HEK293 (cell line): Measurements from ENCODE around the gene PLIN5.

Experiments used
- ZNF274 ChIP-seq, 2 experiments: fragments of 200-500 bp in 1 of 2; fragments of 450-650 bp in 1 of 2; sonication (Bioruptor generic) in 1 of 2; formaldehyde crosslinking in 1 of 2; IDR thresholded peaks; 2 replicates each; pipeline versions ENCODE4 v1.5.1 to v1.6.1; 2014 to 2016; ENCODE audit warnings: borderline replicate concordance in 1 of 2, inconsistent platforms in 1 of 2, low read length in 1 of 2, missing biosample characterization in 1 of 2, missing genetic modification characterization in 1 of 2
- ZNF571 ChIP-seq: fragments of 450-650 bp; formaldehyde crosslinking; IDR thresholded peaks from 2 replicates; pipeline ENCODE4 v1.5.0; 2017; ENCODE audit warnings: missing biosample characterization, missing genetic modification characterization

DNA sequence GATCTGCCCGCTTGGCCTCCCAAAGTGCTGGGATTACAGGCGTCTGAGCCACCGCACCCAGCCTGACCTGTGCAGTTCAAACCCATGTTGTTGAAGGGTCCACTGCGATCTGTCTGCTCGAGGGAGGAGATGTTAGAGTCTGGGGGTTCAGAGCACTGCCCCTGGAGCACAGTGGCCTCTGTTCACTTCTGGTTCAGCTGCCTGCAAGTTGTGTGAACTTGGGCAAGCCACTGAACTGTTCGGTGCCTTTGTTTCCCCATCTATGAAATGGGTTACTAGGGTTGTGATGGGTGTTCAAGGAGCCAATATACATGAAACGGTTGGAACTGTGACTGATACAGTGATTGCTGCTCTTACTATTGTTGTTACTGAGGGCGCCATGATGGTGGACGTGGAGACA lies 1.7 kb downstream of the PLIN5 start:
- TF ChIP-seq ZNF274 (IDR thresholded peaks at IDR 0.05; ENCODE audit: low read length), result no peak
- TF ChIP-seq ZNF274 (tag by site-specific recombination; IDR thresholded peaks at IDR 0.05; ENCODE audit: borderline replicate concordance), result no peak
- no peak for TF ChIP-seq ZNF571 (tag by site-specific recombination)
